Measurements from ENCODE around the gene TSPAN16. TPM values are rescaled to one million over a fixed set of nuclear protein-coding genes. Genes with fewer than 3 reads are reported as not detected.

TSPAN16 gene
- total RNA-seq, 1 experiment from 2014 or later: not detected

GRCh38 chr19:11261971-11262839 lies 33.8 kb upstream of the TSPAN16 start, which contains the start of gene DOCK6:
TSS of gene DOCK6 (minus strand) at chr19:11262524. CDS start at chr19:11262440, 84 bp downstream.
- Mint-ChIP-seq H3K27me3 (ENCODE audit: low read depth) (no peaks in the 10 kb centered on the region; the same call in 1 of the 2 replicates), H3K4me3 (peak within 1 kb of the TSS; percentile 78), H3K36me3 (no peaks in the 10 kb centered on the region), H3K27ac (no peak within 1 kb of the TSS), H3K9me3 (no peaks in the 10 kb centered on the region), H3K4me1 (peaks cover 18% of the 10 kb centered on the region)
- POLR2A ChIA-PET: interaction anchor here (0.6 kb wide), 1 partner anchor 120 kb away, joined by 3 read pairs; no protein-coding TSS in a partner anchor
- no peak for TF ChIP-seq TEAD4 (CRISPR knock-in tag; IDR thresholded peaks at IDR 0.05)
- TF ChIP-seq ZSCAN18 (CRISPR knock-in tag; IDR thresholded peaks at IDR 0.05): no peak
- TF ChIP-seq ELF4 (CRISPR knock-in tag; IDR thresholded peaks at IDR 0.05; ENCODE audit: low read depth): no peak
- 0 out of 2 replicates have a peak, but pooled peaks have one; percentile 43 for TF ChIP-seq E2F5 (CRISPR knock-in tag; IDR thresholded peaks at IDR 0.05)
- no peak for TF ChIP-seq NR3C1 (CRISPR knock-in tag; conservative IDR thresholded peaks at IDR 0.05; ENCODE audit: low read depth)
- no peak for TF ChIP-seq ZNF671 (CRISPR knock-in tag; IDR thresholded peaks at IDR 0.05)
- no peak for TF ChIP-seq ATF1 (CRISPR knock-in tag; IDR thresholded peaks at IDR 0.05)
- no peak for TF ChIP-seq NFATC4 (CRISPR knock-in tag; IDR thresholded peaks at IDR 0.05)
- TF ChIP-seq PREB (CRISPR knock-in tag; IDR thresholded peaks at IDR 0.05; ENCODE audit: borderline replicate concordance): no peak
- no peak for TF ChIP-seq ZNF232 (CRISPR knock-in tag; IDR thresholded peaks at IDR 0.05)
- TF ChIP-seq PRDM15 (CRISPR knock-in tag; IDR thresholded peaks at IDR 0.05): no peak
- TF ChIP-seq USF2 (CRISPR knock-in tag; IDR thresholded peaks at IDR 0.05): peak; percentile 62
- peak; percentile 59; the same call in 1 of the 2 replicates for TF ChIP-seq HMGXB4 (CRISPR knock-in tag; IDR thresholded peaks at IDR 0.05)
- TF ChIP-seq NFYB (CRISPR knock-in tag; conservative IDR thresholded peaks at IDR 0.05; ENCODE audit: low read depth): no peak
- TF ChIP-seq ZNF219 (CRISPR knock-in tag; IDR thresholded peaks at IDR 0.05; ENCODE audit: borderline replicate concordance): no peak
- ATAC-seq (peak; percentile 62), DNase-seq (ENCODE audit: low spot score) (peak; percentile 60)
- CTCF ChIA-PET: interaction anchor here (0.5 to 1.9 kb wide), 19 partner anchors 10 to 326 kb away, joined by 3 to 12 read pairs (median 3); partner anchors contain the start of gene SWSAP1

All from WTC11 (cell line).